Hepatocyte (in vitro differentiated cells): ENCODE measurements around the gene EPS8L3.

ENCODE experiments used
- EZH2 ChIP-seq: fragments of 200-600 bp; sonication (generic); IDR thresholded peaks from 2 replicates; pipeline ENCODE4 v1.6.1; 2016; ENCODE audit warnings: antibody characterized with exemption, mild to moderate bottlenecking, borderline replicate concordance
- EZH2phosphoT487 ChIP-seq: fragments of 200-600 bp; sonication (generic); IDR thresholded peaks from one replicate; pipeline ENCODE4 v1.6.1; 2018; ENCODE audit warnings: antibody characterized with exemption, mild to moderate bottlenecking, low read depth, moderate library complexity; ENCODE audit not compliant: unreplicated experiment, severe bottlenecking
- TF ChIP-seq, protein P1 (sequence below): fragments of 200-600 bp; sonication (generic); IDR thresholded peaks from 2 replicates; pipeline ENCODE4 v1.5.1; 2016; ENCODE audit warnings: antibody characterized with exemption, mild to moderate bottlenecking; ENCODE audit not compliant: poor library complexity

DNA sequence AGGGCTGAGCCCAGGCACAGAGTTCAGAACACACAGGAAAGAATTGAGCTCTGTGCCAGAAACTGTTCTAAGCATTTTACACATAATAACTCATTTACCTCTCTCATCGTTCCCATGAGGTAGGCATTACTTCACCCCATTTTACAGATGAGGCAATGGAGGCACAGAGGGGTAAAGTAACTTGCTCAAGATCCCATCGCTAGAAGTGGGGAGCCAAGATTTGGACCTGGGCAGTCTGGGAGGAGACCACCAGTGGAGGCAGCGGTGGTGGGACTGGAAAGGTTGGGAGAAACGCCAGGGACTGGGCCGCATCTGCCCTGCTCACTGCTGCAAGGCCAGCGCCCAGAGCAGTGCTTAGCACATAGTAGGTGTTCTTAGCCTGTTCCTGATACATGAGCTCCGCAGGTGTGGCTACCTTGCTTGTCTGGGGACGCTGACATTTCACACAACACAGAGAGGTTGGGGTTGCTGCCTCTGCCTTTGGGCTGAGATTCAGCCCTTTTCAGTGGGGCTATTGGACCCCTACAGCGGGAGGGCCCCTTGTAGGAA is 27.8 kb upstream of the EPS8L3 start:
- TF ChIP-seq, protein P1, sequence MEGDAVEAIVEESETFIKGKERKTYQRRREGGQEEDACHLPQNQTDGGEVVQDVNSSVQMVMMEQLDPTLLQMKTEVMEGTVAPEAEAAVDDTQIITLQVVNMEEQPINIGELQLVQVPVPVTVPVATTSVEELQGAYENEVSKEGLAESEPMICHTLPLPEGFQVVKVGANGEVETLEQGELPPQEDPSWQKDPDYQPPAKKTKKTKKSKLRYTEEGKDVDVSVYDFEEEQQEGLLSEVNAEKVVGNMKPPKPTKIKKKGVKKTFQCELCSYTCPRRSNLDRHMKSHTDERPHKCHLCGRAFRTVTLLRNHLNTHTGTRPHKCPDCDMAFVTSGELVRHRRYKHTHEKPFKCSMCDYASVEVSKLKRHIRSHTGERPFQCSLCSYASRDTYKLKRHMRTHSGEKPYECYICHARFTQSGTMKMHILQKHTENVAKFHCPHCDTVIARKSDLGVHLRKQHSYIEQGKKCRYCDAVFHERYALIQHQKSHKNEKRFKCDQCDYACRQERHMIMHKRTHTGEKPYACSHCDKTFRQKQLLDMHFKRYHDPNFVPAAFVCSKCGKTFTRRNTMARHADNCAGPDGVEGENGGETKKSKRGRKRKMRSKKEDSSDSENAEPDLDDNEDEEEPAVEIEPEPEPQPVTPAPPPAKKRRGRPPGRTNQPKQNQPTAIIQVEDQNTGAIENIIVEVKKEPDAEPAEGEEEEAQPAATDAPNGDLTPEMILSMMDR: no peak
- TF ChIP-seq EZH2 (no peak), EZH2phosphoT487 (no peak)
